ENCODE data around the gene MAF. TPM values are rescaled to one million over a fixed set of nuclear protein-coding genes. Genes with fewer than 3 reads are reported as not detected.

MAF gene
- total RNA-seq, 1 experiment from 2014 or later, result 0.06 TPM

- intact Hi-C loops (cut with micrococcal nuclease; ENCODE audit: unreplicated experiment), result no loop called here
- peaks cover 77% of the 10 kb centered on the region for H3K27me3 ChIP-seq (replicated peaks; ENCODE audit: insufficient read depth, low read depth, low read length, poor library complexity)
Observed at GRCh38 chr16:79593754-79594153, 6.8 kb downstream of the MAF start.

GRCh38 chr16:79593074-79593531 lies 7.4 kb downstream of the MAF start:
- no peak overlapping the region for H3K27ac ChIP-seq (ENCODE audit: low read depth, low read length, poor library complexity, severe bottlenecking)
- peaks cover 77% of the 10 kb centered on the region for H3K27me3 ChIP-seq (replicated peaks; ENCODE audit: insufficient read depth, low read depth, low read length, poor library complexity)

More at GRCh38 chr16:79593754-79594153, 6.8 kb downstream of the MAF start:
- POLR2A ChIA-PET (ENCODE audit: low non-redundant PET), result no interaction called here
- DNase-seq (ENCODE audit: low spot score), result no peak
- BruUV-seq (replicated peaks), result no TSS peak
- Histone ChIP-seq H3K9me3 (ENCODE audit: low read depth, low read length, poor library complexity, severe bottlenecking) (no peaks in the 10 kb centered on the region), H3K27ac (ENCODE audit: low read depth, low read length, poor library complexity, severe bottlenecking) (no peak overlapping the region), H3K4me1 (ENCODE audit: insufficient read depth, low read length, poor library complexity, severe bottlenecking) (no peaks in the 10 kb centered on the region), H3K36me3 (ENCODE audit: insufficient read depth, low read length, poor library complexity, severe bottlenecking) (no peaks in the 10 kb centered on the region), H3K4me3 (ENCODE audit: low read depth, low read length, poor library complexity, severe bottlenecking) (no peak overlapping the region)
- TF ChIP-seq, protein P1, sequence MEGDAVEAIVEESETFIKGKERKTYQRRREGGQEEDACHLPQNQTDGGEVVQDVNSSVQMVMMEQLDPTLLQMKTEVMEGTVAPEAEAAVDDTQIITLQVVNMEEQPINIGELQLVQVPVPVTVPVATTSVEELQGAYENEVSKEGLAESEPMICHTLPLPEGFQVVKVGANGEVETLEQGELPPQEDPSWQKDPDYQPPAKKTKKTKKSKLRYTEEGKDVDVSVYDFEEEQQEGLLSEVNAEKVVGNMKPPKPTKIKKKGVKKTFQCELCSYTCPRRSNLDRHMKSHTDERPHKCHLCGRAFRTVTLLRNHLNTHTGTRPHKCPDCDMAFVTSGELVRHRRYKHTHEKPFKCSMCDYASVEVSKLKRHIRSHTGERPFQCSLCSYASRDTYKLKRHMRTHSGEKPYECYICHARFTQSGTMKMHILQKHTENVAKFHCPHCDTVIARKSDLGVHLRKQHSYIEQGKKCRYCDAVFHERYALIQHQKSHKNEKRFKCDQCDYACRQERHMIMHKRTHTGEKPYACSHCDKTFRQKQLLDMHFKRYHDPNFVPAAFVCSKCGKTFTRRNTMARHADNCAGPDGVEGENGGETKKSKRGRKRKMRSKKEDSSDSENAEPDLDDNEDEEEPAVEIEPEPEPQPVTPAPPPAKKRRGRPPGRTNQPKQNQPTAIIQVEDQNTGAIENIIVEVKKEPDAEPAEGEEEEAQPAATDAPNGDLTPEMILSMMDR (conservative IDR thresholded peaks at IDR 0.05; ENCODE audit: low read depth, low read length), result no peak
- no peak for TF ChIP-seq EZH2 (IDR thresholded peaks at IDR 0.05; ENCODE audit: borderline replicate concordance, low read depth, low read length, poor library complexity, severe bottlenecking)
- CTCF ChIA-PET, result no interaction called here

GRCh38 chr16:79592186-79592585 lies 8.4 kb downstream of the MAF start:
- no peak overlapping the region for H3K4me3 ChIP-seq (ENCODE audit: low read depth, low read length, poor library complexity, severe bottlenecking)
- H3K36me3 ChIP-seq (ENCODE audit: insufficient read depth, low read length, poor library complexity, severe bottlenecking), result no peaks in the 10 kb centered on the region
- no TSS peak for BruUV-seq (replicated peaks)
- H3K27me3 ChIP-seq (replicated peaks; ENCODE audit: insufficient read depth, low read depth, low read length, poor library complexity), result peaks cover 77% of the 10 kb centered on the region
- POLR2A ChIA-PET (ENCODE audit: low non-redundant PET), result no interaction called here
- H3K9me3 ChIP-seq (ENCODE audit: low read depth, low read length, poor library complexity, severe bottlenecking), result no peaks in the 10 kb centered on the region
- TF ChIP-seq EZH2 (IDR thresholded peaks at IDR 0.05; ENCODE audit: borderline replicate concordance, low read depth, low read length, poor library complexity, severe bottlenecking), result no peak
- TF ChIP-seq, protein P1 (conservative IDR thresholded peaks at IDR 0.05; ENCODE audit: low read depth, low read length), result no peak
- H3K4me1 ChIP-seq (ENCODE audit: insufficient read depth, low read length, poor library complexity, severe bottlenecking), result no peaks in the 10 kb centered on the region
- DNase-seq (ENCODE audit: low spot score), result no peak
- intact Hi-C loops (cut with micrococcal nuclease; ENCODE audit: unreplicated experiment), result no loop called here
- CTCF ChIA-PET, result no interaction called here
- H3K27ac ChIP-seq (ENCODE audit: low read depth, low read length, poor library complexity, severe bottlenecking), result no peak overlapping the region

More at GRCh38 chr16:79593074-79593531, 7.4 kb downstream of the MAF start:
- no TSS peak for BruUV-seq (replicated peaks)
- TF ChIP-seq EZH2 (IDR thresholded peaks at IDR 0.05; ENCODE audit: borderline replicate concordance, low read depth, low read length, poor library complexity, severe bottlenecking), result no peak
- TF ChIP-seq, protein P1 (conservative IDR thresholded peaks at IDR 0.05; ENCODE audit: low read depth, low read length), result no peak
- intact Hi-C loops (cut with micrococcal nuclease; ENCODE audit: unreplicated experiment), result no loop called here
- Histone ChIP-seq H3K36me3 (ENCODE audit: insufficient read depth, low read length, poor library complexity, severe bottlenecking) (no peaks in the 10 kb centered on the region), H3K9me3 (ENCODE audit: low read depth, low read length, poor library complexity, severe bottlenecking) (no peaks in the 10 kb centered on the region), H3K4me1 (ENCODE audit: insufficient read depth, low read length, poor library complexity, severe bottlenecking) (no peaks in the 10 kb centered on the region), H3K4me3 (ENCODE audit: low read depth, low read length, poor library complexity, severe bottlenecking) (no peak overlapping the region)
- no peak for DNase-seq (ENCODE audit: low spot score)
- ChIA-PET POLR2A (ENCODE audit: low non-redundant PET) (no interaction called here), CTCF (no interaction called here)

All from A673 (cell line).